GM12874 (cell line): ENCODE measurements around the gene AGBL4.

ENCODE experiments used
- TF ChIP-seq, protein P1 (sequence below): IDR thresholded peaks from 2 replicates; pipeline ENCODE4 v1.5.1; 2011; ENCODE audit warnings: low read depth, mild to moderate bottlenecking, control low read depth, low read length, moderate library complexity; ENCODE audit not compliant: insufficient read depth

Gene AGBL4

GRCh38 chr1:49229555-49229954, 794.2 kb downstream of the AGBL4 start:
- TF ChIP-seq, protein P1, sequence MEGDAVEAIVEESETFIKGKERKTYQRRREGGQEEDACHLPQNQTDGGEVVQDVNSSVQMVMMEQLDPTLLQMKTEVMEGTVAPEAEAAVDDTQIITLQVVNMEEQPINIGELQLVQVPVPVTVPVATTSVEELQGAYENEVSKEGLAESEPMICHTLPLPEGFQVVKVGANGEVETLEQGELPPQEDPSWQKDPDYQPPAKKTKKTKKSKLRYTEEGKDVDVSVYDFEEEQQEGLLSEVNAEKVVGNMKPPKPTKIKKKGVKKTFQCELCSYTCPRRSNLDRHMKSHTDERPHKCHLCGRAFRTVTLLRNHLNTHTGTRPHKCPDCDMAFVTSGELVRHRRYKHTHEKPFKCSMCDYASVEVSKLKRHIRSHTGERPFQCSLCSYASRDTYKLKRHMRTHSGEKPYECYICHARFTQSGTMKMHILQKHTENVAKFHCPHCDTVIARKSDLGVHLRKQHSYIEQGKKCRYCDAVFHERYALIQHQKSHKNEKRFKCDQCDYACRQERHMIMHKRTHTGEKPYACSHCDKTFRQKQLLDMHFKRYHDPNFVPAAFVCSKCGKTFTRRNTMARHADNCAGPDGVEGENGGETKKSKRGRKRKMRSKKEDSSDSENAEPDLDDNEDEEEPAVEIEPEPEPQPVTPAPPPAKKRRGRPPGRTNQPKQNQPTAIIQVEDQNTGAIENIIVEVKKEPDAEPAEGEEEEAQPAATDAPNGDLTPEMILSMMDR, result no peak

DNA sequence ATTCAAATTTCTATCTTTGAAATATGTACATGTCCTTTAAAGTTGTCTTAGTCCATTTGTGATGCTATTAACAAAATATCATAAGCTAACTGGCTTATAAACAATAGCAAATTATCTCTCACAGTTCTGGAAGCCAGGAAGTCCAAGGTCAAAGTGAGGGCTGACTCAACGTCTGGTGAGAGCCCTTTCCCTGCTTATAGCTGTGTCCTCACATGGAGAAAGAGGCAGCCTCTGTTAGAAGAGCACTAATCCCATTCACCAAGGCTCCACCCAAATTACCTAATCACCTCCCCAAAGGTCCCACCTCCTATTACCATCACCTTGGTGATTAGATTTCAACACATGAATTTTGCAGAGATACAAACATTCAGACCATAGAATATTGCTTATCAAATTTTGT, 797.0 kb downstream of the AGBL4 start:
- TF ChIP-seq, protein P1, result no peak

DNA sequence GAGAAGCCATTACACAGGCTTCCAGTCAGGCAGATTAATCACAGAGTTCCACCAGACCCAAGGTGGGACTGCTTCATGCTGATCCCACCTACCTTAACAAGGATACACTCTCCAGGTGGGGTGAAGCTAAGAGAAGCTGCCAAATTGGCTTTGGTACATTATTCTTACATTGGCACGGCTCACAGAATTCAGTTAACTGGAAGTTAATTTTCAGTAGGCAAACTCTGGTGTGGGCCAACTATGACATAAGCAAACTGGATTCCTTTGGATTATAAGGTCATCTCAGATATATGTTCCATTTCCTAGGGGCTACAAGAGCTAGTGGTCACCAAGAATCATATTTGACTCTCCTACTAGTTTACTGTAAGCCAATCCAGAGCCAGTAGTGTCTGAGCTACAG, 798.3 kb downstream of the AGBL4 start:
- TF ChIP-seq, protein P1, result no peak

- TF ChIP-seq, protein P1, result no peak
These were observed 810.5 kb downstream of the AGBL4 start for GRCh38 chr1:49213301-49213700.

DNA sequence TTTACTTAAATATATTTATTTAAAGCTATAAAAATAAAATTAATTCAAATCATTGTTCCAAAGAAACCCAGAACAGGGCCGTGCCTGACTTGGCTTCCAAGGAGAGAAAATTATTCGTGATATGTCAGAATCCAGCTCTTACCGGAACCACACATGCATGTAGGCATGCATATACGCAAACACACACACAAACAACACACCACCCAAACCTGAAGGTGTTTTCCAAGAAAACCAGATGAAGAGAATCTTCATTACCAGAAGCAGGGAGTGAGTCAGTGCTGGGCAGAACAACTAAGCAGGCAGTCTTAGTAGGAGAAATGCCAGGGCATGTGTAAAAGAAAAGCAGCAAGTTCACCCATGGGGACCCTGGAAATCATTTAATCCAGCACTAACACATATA, 815.0 kb downstream of the AGBL4 start:
- TF ChIP-seq, protein P1, result no peak

DNA sequence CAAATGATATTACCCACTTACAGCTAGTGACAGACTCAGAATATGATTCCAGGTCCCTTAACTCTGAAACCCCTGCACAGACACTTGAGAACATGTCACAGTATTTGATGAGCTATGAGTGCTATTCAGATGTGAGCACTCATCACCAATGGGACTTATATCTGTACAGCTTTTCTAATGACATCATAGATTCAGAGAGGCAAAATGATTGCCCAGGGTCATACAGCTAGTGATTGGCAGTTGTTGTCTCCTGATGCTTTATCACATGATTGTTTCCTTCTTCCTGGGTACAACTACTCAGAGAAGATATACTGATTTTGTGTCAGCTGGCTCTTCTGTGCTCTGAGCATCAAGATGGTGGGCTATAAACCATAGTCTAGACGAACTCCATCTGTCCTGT, 819.0 kb downstream of the AGBL4 start:
- TF ChIP-seq, protein P1, result no peak

DNA sequence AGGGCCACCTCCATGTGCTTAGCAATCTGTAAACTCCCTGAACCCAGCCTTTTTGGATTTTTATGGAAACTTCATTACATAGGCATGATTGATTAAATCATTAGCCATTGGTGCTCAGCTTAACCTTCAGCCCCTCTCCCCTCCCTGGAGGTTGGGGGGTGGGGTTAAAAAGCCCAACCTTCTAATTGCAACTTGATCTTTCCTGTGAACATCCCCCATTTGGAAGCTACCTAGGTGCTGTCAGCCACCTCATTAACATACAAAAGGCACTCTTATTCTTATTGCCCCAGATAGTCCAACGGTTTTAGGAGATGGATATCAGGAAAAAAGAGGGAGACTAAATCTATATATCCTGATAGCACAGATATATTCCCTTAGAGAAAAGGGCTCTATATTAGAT, 823.0 kb downstream of the AGBL4 start:
- TF ChIP-seq, protein P1, result no peak

DNA sequence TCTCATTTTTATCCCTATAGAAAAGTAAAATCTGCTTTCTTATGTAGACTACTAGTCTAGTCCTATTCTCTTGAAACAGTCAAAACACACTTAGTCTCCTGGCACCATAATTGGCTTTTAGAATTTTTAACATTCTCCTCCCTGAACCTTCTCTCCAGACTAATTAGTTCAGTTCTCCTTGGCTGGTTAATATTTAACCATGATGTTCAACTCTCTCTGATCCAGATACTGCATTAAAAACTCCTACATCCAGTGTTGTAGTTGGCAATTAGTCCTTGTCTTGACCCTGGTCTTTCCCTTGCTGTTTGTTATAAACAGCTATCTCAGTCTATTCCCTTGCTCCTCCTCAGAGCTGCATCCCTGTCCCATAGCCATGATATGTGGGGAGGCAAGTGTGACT, 824.2 kb downstream of the AGBL4 start:
- TF ChIP-seq, protein P1, result no peak
